Ectodermal cell (in vitro differentiated cells): ENCODE data around the gene TREH.

ENCODE experiments used
- H3K27ac ChIP-seq: 2 replicates; pipeline ENCODE4 v1.7.0; 2013; ENCODE audit warnings: mild to moderate bottlenecking, low read depth, low read length; ENCODE audit not compliant: insufficient read depth, poor library complexity, severe bottlenecking
- H3K27me3 ChIP-seq: 2 replicates; pipeline ENCODE4 v1.7.0; 2013; ENCODE audit warnings: mild to moderate bottlenecking, low read length; ENCODE audit not compliant: insufficient read depth, control insufficient read depth, poor library complexity, severe bottlenecking
- H3K36me3 ChIP-seq: one replicate; pipeline ENCODE4 v1.7.0; 2013; ENCODE audit warnings: low read length; ENCODE audit not compliant: control insufficient read depth, insufficient read depth
- H3K4me1 ChIP-seq: one replicate; pipeline ENCODE4 v1.7.0; 2013; ENCODE audit warnings: low read length; ENCODE audit not compliant: control insufficient read depth, insufficient read depth
- H3K4me3 ChIP-seq: 2 replicates; pipeline ENCODE4 v1.7.0; 2013; ENCODE audit warnings: low read depth, low read length, control low read depth; ENCODE audit not compliant: insufficient read depth
- H3K9me3 ChIP-seq: 2 replicates; pipeline ENCODE4 v1.7.0; 2013; ENCODE audit warnings: mild to moderate bottlenecking, low read length, moderate library complexity; ENCODE audit not compliant: control insufficient read depth
- WGBS, 2 experiments: methylation state at CpG; one replicate each; pipeline ENCODE4 v1.1.7; 2013; ENCODE audit warnings: missing lambda C conversion rate in 2 of 2; 5-methylcytosine and 5-hydroxymethylcytosine counted together

TREH gene

DNA sequence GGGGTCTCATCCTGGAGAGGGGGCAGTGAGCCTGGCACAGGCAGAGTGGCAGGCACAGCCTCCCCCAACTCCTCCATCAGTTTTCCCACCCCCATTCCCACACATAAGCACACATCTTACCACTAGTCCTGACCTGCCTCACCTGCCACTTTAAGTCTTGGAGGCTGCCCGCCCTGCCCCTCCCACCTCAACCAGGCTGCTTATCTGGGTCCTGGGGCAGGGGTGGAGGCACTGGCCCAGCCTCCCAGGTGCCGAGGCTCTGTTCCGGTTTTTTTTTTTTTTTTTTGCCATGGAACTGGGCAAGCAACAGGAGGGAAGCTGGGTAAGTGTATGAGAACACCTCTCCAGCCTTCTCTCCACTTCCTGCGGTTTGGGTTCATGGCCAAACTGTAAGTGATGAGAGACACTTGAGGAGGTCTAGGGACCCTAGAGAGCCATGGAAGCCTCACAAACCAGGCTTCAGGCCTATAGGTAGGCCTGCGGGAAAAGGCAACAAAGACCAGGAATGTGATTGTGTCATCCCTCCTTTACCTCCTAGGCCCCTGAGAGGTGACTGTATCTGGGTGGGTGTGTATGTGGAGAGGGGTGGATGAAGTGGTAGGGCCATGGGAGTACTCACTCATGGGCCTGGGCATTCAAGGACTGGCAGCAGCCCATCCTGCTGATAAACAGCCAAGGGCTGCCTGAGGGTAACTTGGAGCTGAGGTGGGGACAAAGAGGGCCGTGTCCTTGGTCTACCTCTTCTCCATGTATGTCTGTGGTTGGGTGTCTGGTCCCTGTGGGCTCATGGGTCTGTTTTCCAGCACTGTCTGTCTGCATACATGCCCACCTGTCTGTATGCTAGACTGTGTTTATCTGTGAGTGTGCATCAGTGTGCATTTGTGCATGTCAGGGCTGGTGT lies 49.4 kb downstream of the TREH start:
- Histone ChIP-seq H3K27me3 (no peaks in the 10 kb centered on the region), H3K4me3 (no peak overlapping the region), H3K27ac (no peak overlapping the region), H3K9me3 (no peaks in the 10 kb centered on the region), H3K36me3 (peaks cover 41% of the 10 kb centered on the region), H3K4me1 (peaks cover 21% of the 10 kb centered on the region)
- whole genome bisulfite sequencing, 2 experiments: 93 to 95% methylated on average over 6 of the region's 6 CpGs

DNA sequence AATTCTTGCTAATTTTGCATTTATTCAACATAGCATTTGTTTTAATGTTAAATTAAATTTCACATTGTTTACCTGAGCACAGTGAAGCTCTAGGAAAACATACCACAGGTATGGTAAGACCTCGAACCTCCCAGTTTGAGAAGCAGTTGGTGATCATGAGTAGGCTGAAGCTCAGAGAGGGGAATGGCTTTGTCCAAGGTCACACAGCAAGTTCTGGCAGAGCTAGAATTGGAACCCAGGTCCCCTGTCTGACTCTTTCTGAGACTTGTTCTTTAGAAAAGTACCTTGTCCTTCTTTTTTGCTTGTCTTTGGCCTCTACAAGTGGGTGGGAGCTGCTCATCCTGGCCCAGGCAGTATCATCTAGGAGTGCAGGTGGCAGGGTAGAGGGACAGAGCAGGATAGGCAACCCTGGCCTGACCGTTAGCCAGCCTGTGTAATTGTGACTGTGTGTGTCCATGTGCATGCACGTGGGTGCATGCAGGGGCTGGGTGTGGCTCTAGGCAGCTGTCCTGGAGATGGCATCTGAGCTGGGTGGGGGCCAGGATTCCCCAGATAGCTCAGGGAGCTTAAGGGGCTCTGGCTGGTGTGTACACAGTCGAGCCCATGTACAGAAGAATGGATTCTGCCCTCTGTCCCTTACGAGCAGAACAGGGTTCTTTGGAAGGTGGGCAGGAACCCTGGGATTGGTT lies 50.4 kb downstream of the TREH start:
- Histone ChIP-seq H3K27ac (no peak overlapping the region), H3K4me3 (no peak overlapping the region)
- 91 to 95% methylated on average over 5 of the region's 5 CpGs for WGBS, 2 experiments

GRCh38 chr11:118628432-118628831 lies 51.0 kb downstream of the TREH start:
- H3K4me1 ChIP-seq: peaks cover 8% of the 10 kb centered on the region
- no peaks in the 10 kb centered on the region for H3K9me3 ChIP-seq
- WGBS, 2 experiments: 94 to 95% methylated on average over 13 of the region's 13 CpGs
- no peak overlapping the region for H3K27ac ChIP-seq
- peaks cover 43% of the 10 kb centered on the region for H3K36me3 ChIP-seq
- no peak overlapping the region for H3K4me3 ChIP-seq
- H3K27me3 ChIP-seq: no peaks in the 10 kb centered on the region

More for the DNA sequence above, 50.4 kb downstream of the TREH start:
- Histone ChIP-seq H3K9me3 (no peaks in the 10 kb centered on the region), H3K36me3 (peaks cover 43% of the 10 kb centered on the region), H3K27me3 (no peaks in the 10 kb centered on the region), H3K4me1 (peaks cover 12% of the 10 kb centered on the region)

DNA sequence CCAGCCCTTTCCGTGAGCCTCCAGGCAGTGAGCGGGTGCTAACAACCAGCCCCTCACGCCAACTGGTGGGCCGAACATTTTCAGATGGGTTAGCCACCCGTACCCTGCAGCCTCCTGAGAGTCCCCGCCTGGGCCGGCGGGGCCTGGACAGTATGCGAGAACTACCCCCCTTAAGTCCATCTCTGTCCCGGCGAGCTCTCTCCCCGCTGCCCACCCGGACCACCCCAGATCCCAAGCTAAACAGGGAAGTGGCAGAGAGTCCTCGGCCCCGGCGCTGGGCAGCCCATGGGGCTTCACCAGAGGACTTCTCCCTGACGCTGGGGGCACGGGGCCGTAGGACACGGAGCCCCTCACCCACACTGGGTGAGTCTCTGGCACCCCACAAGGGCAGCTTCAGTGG lies 51.4 kb downstream of the TREH start:
- no peak overlapping the region for H3K27ac ChIP-seq
- WGBS, 2 experiments: 96 to 97% methylated on average over 20 of the region's 20 CpGs
- no peaks in the 10 kb centered on the region for H3K9me3 ChIP-seq
- H3K4me1 ChIP-seq: peaks cover 10% of the 10 kb centered on the region
- no peaks in the 10 kb centered on the region for H3K27me3 ChIP-seq
- H3K4me3 ChIP-seq: no peak overlapping the region
- peaks cover 43% of the 10 kb centered on the region for H3K36me3 ChIP-seq

GRCh38 chr11:118627566-118627965 lies 51.9 kb downstream of the TREH start:
- Histone ChIP-seq H3K27ac (no peak overlapping the region), H3K4me3 (no peak overlapping the region), H3K27me3 (no peaks in the 10 kb centered on the region), H3K36me3 (peaks cover 40% of the 10 kb centered on the region), H3K9me3 (no peaks in the 10 kb centered on the region), H3K4me1 (peaks cover 14% of the 10 kb centered on the region)
- 94 to 95% methylated on average over 10 of the region's 10 CpGs for WGBS, 2 experiments

GRCh38 chr11:118625976-118626375 lies 53.5 kb downstream of the TREH start:
- H3K27me3 ChIP-seq: no peaks in the 10 kb centered on the region
- H3K27ac ChIP-seq: no peak overlapping the region
- H3K9me3 ChIP-seq: no peaks in the 10 kb centered on the region
- H3K4me3 ChIP-seq: no peak overlapping the region
- peaks cover 33% of the 10 kb centered on the region for H3K36me3 ChIP-seq
- 76 to 82% methylated on average over 2 of the region's 2 CpGs for WGBS, 2 experiments
- H3K4me1 ChIP-seq: peaks cover 24% of the 10 kb centered on the region

- Histone ChIP-seq H3K4me1 (peaks cover 30% of the 10 kb centered on the region), H3K9me3 (no peaks in the 10 kb centered on the region), H3K27me3 (no peaks in the 10 kb centered on the region), H3K4me3 (no peak overlapping the region), H3K27ac (no peak overlapping the region), H3K36me3 (peaks cover 33% of the 10 kb centered on the region)
- WGBS, 2 experiments: 92% methylated on average over 6 of the region's 6 CpGs
Observed at GRCh38 chr11:118625036-118625690, 54.3 kb downstream of the TREH start.

- Histone ChIP-seq H3K27ac (no peak overlapping the region), H3K36me3 (peaks cover 19% of the 10 kb centered on the region), H3K4me1 (peaks cover 45% of the 10 kb centered on the region), H3K9me3 (no peaks in the 10 kb centered on the region), H3K4me3 (no peak overlapping the region), H3K27me3 (no peaks in the 10 kb centered on the region)
- WGBS, 2 experiments: 92 to 95% methylated on average over 4 of the region's 4 CpGs
Observed at GRCh38 chr11:118623269-118623655, 56.2 kb downstream of the TREH start.

- H3K4me1 ChIP-seq: peaks cover 52% of the 10 kb centered on the region
- peak overlapping the region; percentile 68 for H3K4me3 ChIP-seq
- H3K27ac ChIP-seq: no peak overlapping the region
- H3K27me3 ChIP-seq: no peaks in the 10 kb centered on the region
- H3K9me3 ChIP-seq: no peaks in the 10 kb centered on the region
- H3K36me3 ChIP-seq: peaks cover 13% of the 10 kb centered on the region
- WGBS, 2 experiments: 65 to 69% methylated on average over 9 of the region's 9 CpGs
Observed at GRCh38 chr11:118622376-118623268, 56.8 kb downstream of the TREH start.
